Naive thymus-derived CD4-positive, alpha-beta T cell (primary cell): ENCODE data around the gene CHN2. TPM values are rescaled to one million over a fixed set of nuclear protein-coding genes. Genes with fewer than 3 reads are reported as not detected.
"Not testable (repeated sequence)": the region's sequence is repeated elsewhere in the genome, so short reads cannot be mapped to it uniquely, and the experiment has no call there.

ENCODE experiments used
- ATAC-seq: fragments of 150-1000 bp; cut with Tn5 transposase; 2 replicates; pipeline ENCODE4 v1.10.0; 2021; ENCODE audit warnings: mild to moderate bottlenecking, moderate library complexity
- CTCF ChIA-PET: fragments of 350-600 bp; sonication (Branson Sonifier 250); formaldehyde crosslinking; loops from one replicate; lab custom pipeline; 2021; ENCODE audit warnings: antibody characterized with exemption; lab: Charles Lee
- POLR2A ChIA-PET: fragments of 350-600 bp; sonication (Branson Sonifier 250); formaldehyde crosslinking; loops from one replicate; lab custom pipeline; 2021; ENCODE audit warnings: antibody characterized with exemption, inconsistent platforms; lab: Charles Lee
- DNase-seq, 9 donors: peaks; one replicate each; pipeline versions ENCODE4 v3.0.0 to v3.0.0-alpha.2; 2020 to 2022; ENCODE audit warnings: mixed read lengths in 1 of 9
- H3K27ac ChIP-seq: one replicate; pipeline ENCODE4 v1.7.0; 2013; ENCODE audit warnings: mild to moderate bottlenecking, low read depth, low read length, moderate library complexity
- H3K27me3 ChIP-seq, 2 donors: one replicate each; pipeline ENCODE4 v1.7.0; 2013; ENCODE audit warnings: low read length in 2 of 2, mild to moderate bottlenecking in 2 of 2, moderate library complexity in 2 of 2; ENCODE audit not compliant: control insufficient read depth in 2 of 2, insufficient read depth in 2 of 2
- H3K36me3 ChIP-seq, 3 experiments: 1 replicate in 2 of 3; 2 replicates in 1 of 3; pipeline ENCODE4 v1.7.0; 2013; ENCODE audit warnings: low read length in 3 of 3, mild to moderate bottlenecking in 3 of 3, moderate library complexity in 1 of 3; ENCODE audit not compliant: insufficient read depth in 3 of 3, control insufficient read depth in 2 of 3
- H3K4me1 ChIP-seq, 2 donors: one replicate each; pipeline ENCODE4 v1.7.0; 2013; ENCODE audit warnings: low read length in 2 of 2, mild to moderate bottlenecking in 2 of 2, moderate library complexity in 1 of 2; ENCODE audit not compliant: control insufficient read depth in 2 of 2, insufficient read depth in 2 of 2
- H3K4me3 ChIP-seq: 2 replicates; pipeline ENCODE4 v1.7.0; 2013; ENCODE audit warnings: mild to moderate bottlenecking, low read length
- H3K9me3 ChIP-seq, 3 experiments: 1 replicate in 2 of 3; 2 replicates in 1 of 3; pipeline ENCODE4 v1.7.0; 2013; ENCODE audit warnings: low read length in 3 of 3; ENCODE audit not compliant: control insufficient read depth in 2 of 3
- H3K27ac Mint-ChIP-seq, 9 donors: one replicate each; pipeline ENCODE4 v1.8.0; 2020 to 2022; ENCODE audit warnings: mixed read lengths in 9 of 9, mild to moderate bottlenecking in 8 of 9, moderate library complexity in 5 of 9, inconsistent platforms in 2 of 9
- H3K27me3 Mint-ChIP-seq, 5 donors: one replicate each; pipeline ENCODE4 v1.8.0; 2021 to 2022; ENCODE audit warnings: mixed read lengths in 5 of 5, mild to moderate bottlenecking in 1 of 5
- H3K36me3 Mint-ChIP-seq, 5 donors: one replicate each; pipeline ENCODE4 v1.8.0; 2020 to 2022; ENCODE audit warnings: mixed read lengths in 5 of 5, mild to moderate bottlenecking in 3 of 5, inconsistent platforms in 1 of 5
- H3K4me1 Mint-ChIP-seq, 7 donors: one replicate each; pipeline ENCODE4 v1.8.0; 2020 to 2022; ENCODE audit warnings: mixed read lengths in 7 of 7, mild to moderate bottlenecking in 3 of 7, inconsistent platforms in 1 of 7
- H3K4me3 Mint-ChIP-seq, 10 donors: one replicate each; pipeline ENCODE4 v1.8.0; 2020 to 2022; ENCODE audit warnings: mild to moderate bottlenecking in 10 of 10, mixed read lengths in 10 of 10, moderate library complexity in 6 of 10, inconsistent platforms in 2 of 10
- H3K9me3 Mint-ChIP-seq, 11 donors: one replicate each; pipeline ENCODE4 v1.8.0; 2020 to 2022; ENCODE audit warnings: mixed read lengths in 11 of 11, mild to moderate bottlenecking in 4 of 11, inconsistent platforms in 1 of 11, moderate library complexity in 1 of 11
- intact Hi-C, 2 donors: fragments of 100-400 bp; cut with micrococcal nuclease; formaldehyde crosslinking; loops; one replicate each; pipeline ENCODE4 v1.15.1; 2023
- polyA plus RNA-seq, 2 donors: library from polyadenylated mRNA; unstranded; fragments of 300-500 nt; fragmentation: Illumina TruSeq; gene quantifications; one replicate each; pipeline ENCODE4 v1.2.3, GENCODE V29; 2021
- total RNA-seq, 6 experiments: library from RNA in 5 of 6; stranded (reverse) in 5 of 6; gene quantifications; 1 replicate in 5 of 6; 2 replicates in 1 of 6; pipeline ENCODE4 v1.2.3 and lab custom pipeline; 2021 to 2026

CHN2 gene
- total and polyA plus RNA-seq, 7 experiments from 2014 or later, result 0.34 to 28.1 (median 0.98) TPM

GRCh38 chr7:29511851-29512250 is 317.3 kb downstream of the CHN2 start:
- Mint-ChIP-seq H3K4me3 (no peak overlapping the region), H3K27me3 (peaks cover 0 to 7% (median 0%) of the 10 kb centered on the region in 5 donors), H3K9me3 (peaks cover 0 to 2% (median 0%) of the 10 kb centered on the region in 11 donors), H3K36me3 (no peaks in the 10 kb centered on the region), H3K4me1 (peaks cover 0 to 2% (median 0%) of the 10 kb centered on the region in 7 donors), H3K27ac (no peak overlapping the region)
- no peaks in the 10 kb centered on the region for H3K27me3 ChIP-seq
- ATAC-seq (no peak), DNase-seq (no peak)
- CTCF ChIA-PET, result no interaction called here
- intact Hi-C loops, result no loop called here
- POLR2A ChIA-PET, result no interaction called here
- H3K36me3 ChIP-seq, result no peaks in the 10 kb centered on the region
- H3K4me1 ChIP-seq, result no peaks in the 10 kb centered on the region
- H3K27ac ChIP-seq, result no peak overlapping the region
- H3K9me3 ChIP-seq, result no peaks in the 10 kb centered on the region
- H3K4me3 ChIP-seq, result no peak overlapping the region

GRCh38 chr7:29516491-29516890 is 321.9 kb downstream of the CHN2 start:
- no peak overlapping the region for H3K27ac Mint-ChIP-seq
- no peak overlapping the region for H3K4me3 ChIP-seq
- intact Hi-C loops, result no loop called here
- H3K4me1 Mint-ChIP-seq, result no peaks in the 10 kb centered on the region
- peaks cover 0 to 22% (median 3%) of the 10 kb centered on the region in 5 donors for H3K27me3 Mint-ChIP-seq
- DNase-seq (no peak), ATAC-seq (no peak)
- POLR2A ChIA-PET, result no interaction called here
- H3K36me3 Mint-ChIP-seq, result peaks cover 0 to 4% (median 0%) of the 10 kb centered on the region in 5 donors
- H3K9me3 ChIP-seq, result no peaks in the 10 kb centered on the region
- H3K4me3 Mint-ChIP-seq, result no peak overlapping the region
- no peaks in the 10 kb centered on the region for H3K27me3 ChIP-seq
- CTCF ChIA-PET, result no interaction called here
- H3K9me3 Mint-ChIP-seq, result peaks cover 0 to 7% (median 3%) of the 10 kb centered on the region in 11 donors
- no peak overlapping the region for H3K27ac ChIP-seq
- H3K4me1 ChIP-seq, result no peaks in the 10 kb centered on the region
- no peaks in the 10 kb centered on the region for H3K36me3 ChIP-seq

GRCh38 chr7:29518616-29519015 is 324.0 kb downstream of the CHN2 start:
- Histone ChIP-seq H3K4me3 (no peak overlapping the region), H3K4me1 (no peaks in the 10 kb centered on the region), H3K27ac (no peak overlapping the region), H3K27me3 (no peaks in the 10 kb centered on the region), H3K36me3 (no peaks in the 10 kb centered on the region), H3K9me3 (no peaks in the 10 kb centered on the region)
- DNase-seq (no peak), ATAC-seq (no peak)
- Mint-ChIP-seq H3K27ac (no peak overlapping the region), H3K4me3 (no peak overlapping the region), H3K27me3 (peaks cover 0 to 22% (median 8%) of the 10 kb centered on the region in 5 donors), H3K36me3 (peaks cover 0 to 4% (median 0%) of the 10 kb centered on the region in 5 donors), H3K9me3 (peaks cover 0 to 9% (median 3%) of the 10 kb centered on the region in 11 donors), H3K4me1 (no peaks in the 10 kb centered on the region)
- ChIA-PET CTCF (no interaction called here), POLR2A (no interaction called here)
- intact Hi-C loops, result no loop called here

GRCh38 chr7:29523728-29524127 is 329.2 kb downstream of the CHN2 start:
- no peaks in the 10 kb centered on the region for H3K9me3 ChIP-seq
- intact Hi-C loops, result no loop called here
- POLR2A ChIA-PET, result no interaction called here
- no peak overlapping the region for H3K4me3 ChIP-seq
- Mint-ChIP-seq H3K4me1 (no peaks in the 10 kb centered on the region), H3K4me3 (no peak overlapping the region), H3K27me3 (peaks cover 5 to 20% (median 10%) of the 10 kb centered on the region in 5 donors), H3K36me3 (peaks cover 0 to 4% (median 0%) of the 10 kb centered on the region in 5 donors), H3K9me3 (peaks cover 0 to 14% (median 3%) of the 10 kb centered on the region in 11 donors), H3K27ac (no peak overlapping the region)
- H3K27me3 ChIP-seq, result no peaks in the 10 kb centered on the region
- DNase-seq, result no peak
- H3K4me1 ChIP-seq, result no peaks in the 10 kb centered on the region
- CTCF ChIA-PET, result no interaction called here
- no peak overlapping the region for H3K27ac ChIP-seq
- no peak for ATAC-seq
- H3K36me3 ChIP-seq, result no peaks in the 10 kb centered on the region

GRCh38 chr7:29527505-29528108 is 333.0 kb downstream of the CHN2 start:
- H3K4me3 ChIP-seq, result no peak overlapping the region
- no peaks in the 10 kb centered on the region for H3K4me1 ChIP-seq
- intact Hi-C loops, result no loop called here
- ATAC-seq (no peak), DNase-seq (no peak)
- ChIA-PET CTCF (no interaction called here), POLR2A (no interaction called here)
- Mint-ChIP-seq H3K36me3 (no peaks in the 10 kb centered on the region), H3K4me1 (no peaks in the 10 kb centered on the region), H3K27me3 (peaks cover 4 to 11% (median 5%) of the 10 kb centered on the region in 5 donors), H3K9me3 (peaks cover 0 to 23% (median 5%) of the 10 kb centered on the region in 11 donors), H3K4me3 (no peak overlapping the region), H3K27ac (no peak overlapping the region)
- no peaks in the 10 kb centered on the region for H3K27me3 ChIP-seq
- no peaks in the 10 kb centered on the region for H3K36me3 ChIP-seq
- H3K9me3 ChIP-seq, result no peaks in the 10 kb centered on the region
- no peak overlapping the region for H3K27ac ChIP-seq

- H3K4me3 ChIP-seq, H3K4me3 Mint-ChIP-seq, H3K4me1 ChIP-seq, H3K36me3 ChIP-seq, H3K27ac ChIP-seq, CTCF ChIA-PET, ATAC-seq, H3K27me3 Mint-ChIP-seq, H3K27ac Mint-ChIP-seq, H3K4me1 Mint-ChIP-seq, H3K36me3 Mint-ChIP-seq, H3K27me3 ChIP-seq, intact Hi-C loops, DNase-seq, H3K9me3 ChIP-seq, POLR2A ChIA-PET: not testable (repeated sequence)
- peaks cover 0 to 23% (median 5%) of the 10 kb centered on the region in 11 donors for H3K9me3 Mint-ChIP-seq
Observed at GRCh38 chr7:29528526-29528925, 334.0 kb downstream of the CHN2 start.
